ENCODE results near the gene YEATS4. TPM values are rescaled to one million over a fixed set of nuclear protein-coding genes. Genes with fewer than 3 reads are reported as not detected.

Gene YEATS4
- total RNA-seq, 6 donors from 2014 or later: 1.00 to 12.8 (median 10.2) TPM

DNA sequence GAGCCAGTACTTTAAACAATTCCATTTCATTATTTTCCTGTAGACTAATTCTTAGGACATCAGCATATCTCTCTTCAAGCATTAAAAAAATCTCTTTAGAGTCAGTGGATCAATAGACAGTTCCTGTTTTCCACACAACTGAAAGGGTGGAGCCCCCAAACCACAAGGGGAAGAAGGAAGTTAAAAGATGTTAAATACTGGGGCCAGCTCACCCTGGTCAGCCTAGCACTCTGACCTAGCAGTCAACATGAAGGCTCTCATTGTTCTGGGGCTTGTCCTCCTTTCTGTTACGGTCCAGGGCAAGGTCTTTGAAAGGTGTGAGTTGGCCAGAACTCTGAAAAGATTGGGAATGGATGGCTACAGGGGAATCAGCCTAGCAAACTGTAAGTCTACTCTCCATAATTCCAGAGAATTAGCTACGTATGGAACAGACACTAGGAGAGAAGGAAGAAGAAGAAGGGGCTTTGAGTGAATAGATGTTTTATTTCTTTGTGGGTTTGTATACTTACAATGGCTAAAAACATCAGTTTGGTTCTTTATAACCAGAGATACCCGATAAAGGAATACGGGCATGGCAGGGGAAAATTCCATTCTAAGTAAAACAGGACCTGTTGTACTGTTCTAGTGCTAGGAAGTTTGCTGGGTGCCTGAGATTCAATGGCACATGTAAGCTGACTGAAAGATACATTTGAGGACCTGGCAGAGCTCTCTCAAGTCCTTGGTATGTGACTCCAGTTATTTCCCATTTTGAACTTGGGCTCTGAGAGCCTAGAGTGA, 11.2 kb upstream of the YEATS4 start, which contains the start of gene LYZ:
LYZ (plus strand) TSS at position 220 of the 777 bp plus-strand sequence; CDS start at position 248, 28 bp downstream.
- H3K4me3 ChIP-seq: peak within 1 kb of the TSS in 3 of 4 donors; percentile 15 to 36 (median 33)
- no peaks in the 10 kb centered on the region for H3K27me3 ChIP-seq

DNA sequence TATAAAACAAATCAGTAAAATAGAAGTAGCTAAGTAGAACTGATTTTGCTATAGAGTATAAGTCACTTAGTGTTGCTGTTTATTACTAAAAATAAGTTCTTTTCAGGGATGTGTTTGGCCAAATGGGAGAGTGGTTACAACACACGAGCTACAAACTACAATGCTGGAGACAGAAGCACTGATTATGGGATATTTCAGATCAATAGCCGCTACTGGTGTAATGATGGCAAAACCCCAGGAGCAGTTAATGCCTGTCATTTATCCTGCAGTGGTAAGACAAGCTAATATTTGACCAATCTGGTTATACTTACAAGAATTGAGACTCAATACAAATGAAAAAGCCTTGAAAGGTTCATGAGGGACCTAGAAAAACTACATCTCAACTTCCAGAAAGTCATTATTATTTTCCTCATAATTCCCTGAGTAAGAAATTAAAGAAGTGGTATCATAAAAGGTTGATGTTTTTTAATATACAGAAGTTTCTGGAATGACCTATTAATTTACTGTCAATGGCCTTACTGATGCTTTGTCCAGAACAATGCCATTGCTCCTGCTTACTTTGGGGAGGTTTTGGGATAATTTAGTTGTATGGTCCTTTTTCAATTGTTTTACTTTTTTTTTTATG, 9.4 kb upstream of the YEATS4 start:
- no peaks in the 10 kb centered on the region for H3K4me1 ChIP-seq
- no peak for TF ChIP-seq EP300 (IDR thresholded peaks at IDR 0.05)
- no peak for TF ChIP-seq POLR2AphosphoS5 (IDR thresholded peaks at IDR 0.05)
- no peak for TF ChIP-seq POLR2A (IDR thresholded peaks at IDR 0.05)
- TF ChIP-seq, protein P1, sequence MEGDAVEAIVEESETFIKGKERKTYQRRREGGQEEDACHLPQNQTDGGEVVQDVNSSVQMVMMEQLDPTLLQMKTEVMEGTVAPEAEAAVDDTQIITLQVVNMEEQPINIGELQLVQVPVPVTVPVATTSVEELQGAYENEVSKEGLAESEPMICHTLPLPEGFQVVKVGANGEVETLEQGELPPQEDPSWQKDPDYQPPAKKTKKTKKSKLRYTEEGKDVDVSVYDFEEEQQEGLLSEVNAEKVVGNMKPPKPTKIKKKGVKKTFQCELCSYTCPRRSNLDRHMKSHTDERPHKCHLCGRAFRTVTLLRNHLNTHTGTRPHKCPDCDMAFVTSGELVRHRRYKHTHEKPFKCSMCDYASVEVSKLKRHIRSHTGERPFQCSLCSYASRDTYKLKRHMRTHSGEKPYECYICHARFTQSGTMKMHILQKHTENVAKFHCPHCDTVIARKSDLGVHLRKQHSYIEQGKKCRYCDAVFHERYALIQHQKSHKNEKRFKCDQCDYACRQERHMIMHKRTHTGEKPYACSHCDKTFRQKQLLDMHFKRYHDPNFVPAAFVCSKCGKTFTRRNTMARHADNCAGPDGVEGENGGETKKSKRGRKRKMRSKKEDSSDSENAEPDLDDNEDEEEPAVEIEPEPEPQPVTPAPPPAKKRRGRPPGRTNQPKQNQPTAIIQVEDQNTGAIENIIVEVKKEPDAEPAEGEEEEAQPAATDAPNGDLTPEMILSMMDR (IDR thresholded peaks at IDR 0.05): no peak
- DNase-seq: no peak
- 60 to 63% methylated on average over 2 of the region's 2 CpGs for WGBS, 2 donors
- no peaks in the 10 kb centered on the region for H3K27me3 ChIP-seq
- no peaks in the 10 kb centered on the region for H3K36me3 ChIP-seq
- peak overlapping the region in 3 of 4 donors; percentile 1 to 36 (median 33) for H3K4me3 ChIP-seq
- H3K9me3 ChIP-seq: no peaks in the 10 kb centered on the region
- no peak for ATAC-seq (ENCODE audit: low FRiP score in 2 of 2)
- no peak overlapping the region for H3K27ac ChIP-seq

More for the DNA sequence above, 11.2 kb upstream of the YEATS4 start, which contains the start of gene LYZ:
- Histone ChIP-seq H3K36me3 (no peaks in the 10 kb centered on the region), H3K27ac (peak within 1 kb of the TSS in 3 of 4 donors; percentile 19 to 74 (median 29)), H3K4me1 (peaks cover 0 to 4% (median 1%) of the 10 kb centered on the region in 4 donors), H3K9me3 (no peaks in the 10 kb centered on the region)
- 67 to 70% methylated on average over 4 of the region's 4 CpGs for whole genome bisulfite sequencing, 2 donors
- peak in 1 of 4 donors; percentile 75 for TF ChIP-seq POLR2A (IDR thresholded peaks at IDR 0.05)
- TF ChIP-seq EP300 (IDR thresholded peaks at IDR 0.05): no peak
- TF ChIP-seq, protein P1 (IDR thresholded peaks at IDR 0.05): no peak
- peak in 1 of 2 donors; percentile 41 for TF ChIP-seq POLR2AphosphoS5 (IDR thresholded peaks at IDR 0.05)
- ATAC-seq (ENCODE audit: low FRiP score in 2 of 2): peak; percentile 83 to 90
- DNase-seq: peak in 1 of 2 donors; percentile 52

DNA sequence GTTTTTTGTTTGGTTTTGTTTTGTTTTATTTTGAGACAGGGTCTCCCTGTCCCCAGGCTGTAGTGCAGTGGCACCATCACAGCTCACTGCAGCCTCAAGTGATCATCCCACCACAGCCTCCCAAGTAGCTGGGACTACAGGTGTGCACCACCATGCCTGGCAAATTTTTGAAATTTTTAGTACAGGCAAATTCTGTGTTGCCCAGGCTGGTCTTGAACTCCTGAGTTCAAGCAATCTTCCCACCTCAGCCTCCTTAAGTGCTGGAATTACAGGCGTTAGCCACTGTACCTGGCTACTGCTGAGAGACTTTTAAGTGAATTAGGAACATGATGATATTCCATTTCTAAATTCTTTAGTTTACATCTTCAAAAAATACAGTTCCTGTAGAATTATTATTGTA, 8.8 kb upstream of the YEATS4 start:
- Histone ChIP-seq H3K4me3 (peak overlapping the region in 2 of 4 donors; percentile 33 to 36), H3K4me1 (no peaks in the 10 kb centered on the region), H3K27ac (no peak overlapping the region), H3K27me3 (no peaks in the 10 kb centered on the region), H3K9me3 (no peaks in the 10 kb centered on the region), H3K36me3 (no peaks in the 10 kb centered on the region)
- 83 to 93% methylated on average over 1 of the region's 1 CpG for WGBS, 2 donors
- TF ChIP-seq, protein P1 (IDR thresholded peaks at IDR 0.05): no peak
- TF ChIP-seq EP300 (IDR thresholded peaks at IDR 0.05) (no peak), POLR2A (IDR thresholded peaks at IDR 0.05) (no peak), POLR2AphosphoS5 (IDR thresholded peaks at IDR 0.05) (no peak)
- ATAC-seq (ENCODE audit: low FRiP score in 2 of 2): no peak
- no peak for DNase-seq

DNA sequence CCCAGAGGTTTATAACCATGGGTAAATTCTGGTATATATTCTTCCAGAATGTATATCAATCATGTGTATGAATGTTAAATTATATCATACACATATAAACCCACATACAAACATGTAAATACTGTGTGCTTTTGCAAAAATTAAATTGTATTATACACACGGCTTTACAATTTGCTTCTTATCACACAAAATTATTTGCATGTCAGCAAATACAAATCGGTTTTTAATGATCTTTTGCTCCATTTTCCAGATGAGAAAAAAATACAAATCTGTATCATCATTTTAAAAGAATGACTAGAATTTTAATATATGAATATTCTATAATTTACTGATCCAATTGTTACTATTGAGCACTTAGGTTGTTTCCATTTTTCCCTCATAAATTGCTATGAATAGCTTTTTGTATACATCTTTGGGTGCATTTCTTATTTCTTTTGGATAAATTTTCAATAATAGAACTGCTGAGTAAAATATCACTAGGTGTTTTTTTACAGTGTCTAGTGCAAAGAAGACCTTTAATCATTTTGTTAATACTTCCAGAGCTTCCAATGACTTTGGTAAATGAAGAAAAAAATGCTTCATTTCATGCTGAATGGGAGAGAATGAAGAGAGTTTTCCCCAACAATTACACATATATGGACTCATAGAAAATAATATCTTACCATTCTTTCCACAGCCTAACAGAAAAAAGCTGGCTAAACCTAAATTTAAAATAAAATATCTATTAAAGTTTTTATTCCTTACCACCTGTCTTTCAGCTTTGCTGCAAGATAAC, 7.9 kb upstream of the YEATS4 start:
- DNase-seq (no peak), ATAC-seq (ENCODE audit: low FRiP score in 2 of 2) (no peak)
- Histone ChIP-seq H3K27ac (no peak overlapping the region), H3K9me3 (no peaks in the 10 kb centered on the region), H3K36me3 (no peaks in the 10 kb centered on the region), H3K4me1 (no peaks in the 10 kb centered on the region), H3K27me3 (no peaks in the 10 kb centered on the region), H3K4me3 (no peak overlapping the region)
- whole genome bisulfite sequencing, 2 donors: 81 to 84% methylated on average over 2 of the region's 2 CpGs
- TF ChIP-seq POLR2A (IDR thresholded peaks at IDR 0.05) (no peak), EP300 (IDR thresholded peaks at IDR 0.05) (no peak), POLR2AphosphoS5 (IDR thresholded peaks at IDR 0.05) (no peak)
- TF ChIP-seq, protein P1 (IDR thresholded peaks at IDR 0.05): no peak
